SK-N-SH treated with all-trans-retinoic acid at 6 μM for 48 hours (cell line): ENCODE data around the gene KLHDC4.

ENCODE experiments used
- ATAC-seq: fragments of 200-7000 bp; cut with Tn5 transposase; 3 replicates; pipeline ENCODE4 v1.9.1; 2020; ENCODE audit warnings: mild to moderate bottlenecking, moderate library complexity
- ARNTL ChIP-seq: fragments of 450-650 bp; formaldehyde crosslinking; IDR thresholded peaks from 2 replicates; pipeline ENCODE4 v1.5.0; 2020; ENCODE audit warnings: low read depth, mild to moderate bottlenecking, moderate library complexity, borderline replicate concordance
- BACH2 ChIP-seq: fragments of 250-450 bp; sonication (Bioruptor Pico); IDR thresholded peaks from 2 replicates; pipeline ENCODE4 v1.9.0; 2021; ENCODE audit warnings: mild to moderate bottlenecking, borderline replicate concordance
- CREB5 ChIP-seq: fragments of 250-450 bp; sonication (Bioruptor Pico); IDR thresholded peaks from 2 replicates; pipeline ENCODE4 v1.5.1; 2020; ENCODE audit warnings: low read depth, mild to moderate bottlenecking, moderate library complexity
- CSDC2 ChIP-seq: fragments of 250-450 bp; sonication (Bioruptor Pico); IDR thresholded peaks from 2 replicates; pipeline ENCODE4 v1.5.0; 2020; ENCODE audit warnings: mild to moderate bottlenecking, moderate library complexity
- CSRNP3 ChIP-seq: fragments of 250-450 bp; sonication (Bioruptor Pico); IDR thresholded peaks from 2 replicates; pipeline ENCODE4 v1.5.1; 2021; ENCODE audit warnings: mild to moderate bottlenecking, moderate library complexity
- GLIS3 ChIP-seq: fragments of 250-450 bp; sonication (Bioruptor Pico); IDR thresholded peaks from 2 replicates; pipeline ENCODE4 v1.5.0; 2020; ENCODE audit warnings: mild to moderate bottlenecking, moderate library complexity
- ISL1 ChIP-seq: fragments of 250-450 bp; sonication (Bioruptor Pico); IDR thresholded peaks from 2 replicates; pipeline ENCODE4 v2.1.2; 2022; ENCODE audit warnings: mild to moderate bottlenecking, moderate library complexity
- PPARA ChIP-seq: fragments of 250-450 bp; sonication (Bioruptor Pico); IDR thresholded peaks from 2 replicates; pipeline ENCODE4 v1.5.0; 2020; ENCODE audit warnings: mild to moderate bottlenecking, borderline replicate concordance
- RARB ChIP-seq: fragments of 250-450 bp; sonication (Bioruptor Pico); IDR thresholded peaks from 2 replicates; pipeline ENCODE4 v1.8.0; 2021; ENCODE audit warnings: mild to moderate bottlenecking, moderate library complexity
- SNAI2 ChIP-seq: fragments of 250-450 bp; sonication (Bioruptor Pico); IDR thresholded peaks from 2 replicates; pipeline ENCODE4 v1.5.0; 2020; ENCODE audit warnings: mild to moderate bottlenecking, moderate library complexity
- TCF4 ChIP-seq: fragments of 250-450 bp; sonication (Bioruptor Pico); IDR thresholded peaks from 2 replicates; pipeline ENCODE4 v1.8.0; 2021; ENCODE audit warnings: mild to moderate bottlenecking, moderate library complexity, borderline replicate concordance
- TOX ChIP-seq: fragments of 250-450 bp; sonication (Bioruptor Pico); IDR thresholded peaks from 2 replicates; pipeline ENCODE4 v1.8.0; 2021; ENCODE audit warnings: mild to moderate bottlenecking, moderate library complexity, borderline replicate concordance
- ZC3H10 ChIP-seq: fragments of 250-450 bp; sonication (Bioruptor Pico); IDR thresholded peaks from 2 replicates; pipeline ENCODE4 v1.5.1; 2021; ENCODE audit warnings: mild to moderate bottlenecking, moderate library complexity
- ZFP3 ChIP-seq: fragments of 250-450 bp; sonication (Bioruptor Pico); IDR thresholded peaks from 2 replicates; pipeline ENCODE4 v1.5.0; 2020; ENCODE audit warnings: mild to moderate bottlenecking, moderate library complexity
- ZFP30 ChIP-seq: fragments of 450-650 bp; formaldehyde crosslinking; IDR thresholded peaks from 2 replicates; pipeline ENCODE4 v1.5.0; 2022; ENCODE audit warnings: mild to moderate bottlenecking, moderate library complexity
- ZNF565 ChIP-seq: fragments of 450-650 bp; formaldehyde crosslinking; conservative IDR thresholded peaks from 2 replicates; pipeline ENCODE4 v1.5.0; 2020; ENCODE audit warnings: low read depth, mild to moderate bottlenecking, moderate library complexity
- ZNF70 ChIP-seq: fragments of 450-650 bp; formaldehyde crosslinking; IDR thresholded peaks from 2 replicates; pipeline ENCODE4 v1.5.0; 2020; ENCODE audit warnings: mild to moderate bottlenecking, moderate library complexity
- ZNF8 ChIP-seq: fragments of 450-650 bp; formaldehyde crosslinking; IDR thresholded peaks from 2 replicates; pipeline ENCODE4 v1.5.0; 2020; ENCODE audit warnings: mild to moderate bottlenecking, moderate library complexity
- TF ChIP-seq, protein P1 (sequence below): fragments of 250-450 bp; sonication (Bioruptor Pico); IDR thresholded peaks from 2 replicates; pipeline ENCODE4 v1.8.0; 2021; ENCODE audit warnings: low read depth, mild to moderate bottlenecking, moderate library complexity, borderline replicate concordance
- TF ChIP-seq, protein P2 (sequence below): fragments of 250-450 bp; sonication (Bioruptor Pico); IDR thresholded peaks from 2 replicates; pipeline ENCODE4 v1.5.0; 2020; ENCODE audit warnings: mild to moderate bottlenecking, moderate library complexity

KLHDC4 gene

DNA sequence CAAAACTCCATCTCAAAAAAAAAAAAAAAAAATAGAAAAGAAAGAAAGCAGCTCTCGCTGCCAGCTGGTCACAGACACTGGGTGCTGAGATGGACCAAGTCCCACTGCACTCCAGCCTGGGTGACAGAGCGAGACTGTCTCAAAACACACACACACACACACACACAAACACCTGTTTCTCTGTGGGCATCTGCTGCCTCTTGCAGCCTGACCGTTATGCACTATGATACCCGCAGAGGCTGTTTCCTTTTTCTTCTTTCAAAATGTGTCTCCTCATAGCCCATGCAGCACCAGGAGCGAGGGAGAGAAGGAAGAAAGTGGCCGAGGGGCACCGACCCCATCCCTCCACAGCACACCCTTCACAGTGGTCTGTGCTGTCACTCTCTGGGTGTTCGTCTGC, 36.9 kb upstream of the KLHDC4 start (continued):
- TF ChIP-seq CSRNP3 (CRISPR knock-in tag): no peak
- TF ChIP-seq GLIS3 (CRISPR knock-in tag): no peak
- TF ChIP-seq, protein P1, sequence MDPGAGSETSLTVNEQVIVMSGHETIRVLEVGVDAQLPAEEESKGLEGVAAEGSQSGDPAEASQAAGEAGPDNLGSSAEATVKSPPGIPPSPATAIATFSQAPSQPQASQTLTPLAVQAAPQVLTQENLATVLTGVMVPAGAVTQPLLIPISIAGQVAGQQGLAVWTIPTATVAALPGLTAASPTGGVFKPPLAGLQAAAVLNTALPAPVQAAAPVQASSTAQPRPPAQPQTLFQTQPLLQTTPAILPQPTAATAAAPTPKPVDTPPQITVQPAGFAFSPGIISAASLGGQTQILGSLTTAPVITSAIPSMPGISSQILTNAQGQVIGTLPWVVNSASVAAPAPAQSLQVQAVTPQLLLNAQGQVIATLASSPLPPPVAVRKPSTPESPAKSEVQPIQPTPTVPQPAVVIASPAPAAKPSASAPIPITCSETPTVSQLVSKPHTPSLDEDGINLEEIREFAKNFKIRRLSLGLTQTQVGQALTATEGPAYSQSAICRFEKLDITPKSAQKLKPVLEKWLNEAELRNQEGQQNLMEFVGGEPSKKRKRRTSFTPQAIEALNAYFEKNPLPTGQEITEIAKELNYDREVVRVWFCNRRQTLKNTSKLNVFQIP (CRISPR knock-in tag): no peak
- TF ChIP-seq TCF4: no peak

DNA sequence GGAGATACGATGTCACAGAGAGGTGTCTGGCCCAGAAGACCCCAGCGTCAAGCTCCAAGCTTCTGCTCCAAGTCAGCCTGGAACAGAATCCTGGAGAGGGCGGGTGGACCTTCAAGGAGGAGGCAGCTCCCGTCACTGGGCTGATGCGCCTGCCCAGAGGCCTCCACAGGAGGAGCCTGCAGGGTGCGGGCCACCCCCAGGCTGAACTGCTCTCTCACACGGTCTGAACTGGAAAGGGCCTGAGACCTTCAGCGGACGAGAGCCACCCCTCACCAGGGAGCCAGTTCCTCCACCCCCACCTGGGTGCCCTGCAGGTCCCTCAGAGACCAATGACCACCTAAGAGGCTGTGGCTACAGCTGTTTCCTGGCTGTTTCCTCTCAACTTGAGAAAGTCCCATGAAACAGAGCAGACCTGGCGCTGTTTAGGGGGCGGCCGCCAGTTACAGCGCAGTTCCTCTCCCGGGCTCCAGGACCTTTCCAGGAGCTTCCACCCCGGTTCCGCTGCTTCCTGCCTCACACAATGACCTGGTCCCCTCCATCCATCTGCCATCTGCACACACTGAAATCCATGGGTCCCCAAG, 36.0 kb upstream of the KLHDC4 start:
- no peak for TF ChIP-seq ZFP3 (CRISPR knock-in tag)
- TF ChIP-seq, protein P2, sequence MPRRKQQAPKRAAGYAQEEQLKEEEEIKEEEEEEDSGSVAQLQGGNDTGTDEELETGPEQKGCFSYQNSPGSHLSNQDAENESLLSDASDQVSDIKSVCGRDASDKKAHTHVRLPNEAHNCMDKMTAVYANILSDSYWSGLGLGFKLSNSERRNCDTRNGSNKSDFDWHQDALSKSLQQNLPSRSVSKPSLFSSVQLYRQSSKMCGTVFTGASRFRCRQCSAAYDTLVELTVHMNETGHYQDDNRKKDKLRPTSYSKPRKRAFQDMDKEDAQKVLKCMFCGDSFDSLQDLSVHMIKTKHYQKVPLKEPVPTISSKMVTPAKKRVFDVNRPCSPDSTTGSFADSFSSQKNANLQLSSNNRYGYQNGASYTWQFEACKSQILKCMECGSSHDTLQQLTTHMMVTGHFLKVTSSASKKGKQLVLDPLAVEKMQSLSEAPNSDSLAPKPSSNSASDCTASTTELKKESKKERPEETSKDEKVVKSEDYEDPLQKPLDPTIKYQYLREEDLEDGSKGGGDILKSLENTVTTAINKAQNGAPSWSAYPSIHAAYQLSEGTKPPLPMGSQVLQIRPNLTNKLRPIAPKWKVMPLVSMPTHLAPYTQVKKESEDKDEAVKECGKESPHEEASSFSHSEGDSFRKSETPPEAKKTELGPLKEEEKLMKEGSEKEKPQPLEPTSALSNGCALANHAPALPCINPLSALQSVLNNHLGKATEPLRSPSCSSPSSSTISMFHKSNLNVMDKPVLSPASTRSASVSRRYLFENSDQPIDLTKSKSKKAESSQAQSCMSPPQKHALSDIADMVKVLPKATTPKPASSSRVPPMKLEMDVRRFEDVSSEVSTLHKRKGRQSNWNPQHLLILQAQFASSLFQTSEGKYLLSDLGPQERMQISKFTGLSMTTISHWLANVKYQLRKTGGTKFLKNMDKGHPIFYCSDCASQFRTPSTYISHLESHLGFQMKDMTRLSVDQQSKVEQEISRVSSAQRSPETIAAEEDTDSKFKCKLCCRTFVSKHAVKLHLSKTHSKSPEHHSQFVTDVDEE: no peak
- TF ChIP-seq ISL1 (CRISPR knock-in tag): no peak
- no peak for TF ChIP-seq RARB (CRISPR knock-in tag)
- no peak for ATAC-seq

DNA sequence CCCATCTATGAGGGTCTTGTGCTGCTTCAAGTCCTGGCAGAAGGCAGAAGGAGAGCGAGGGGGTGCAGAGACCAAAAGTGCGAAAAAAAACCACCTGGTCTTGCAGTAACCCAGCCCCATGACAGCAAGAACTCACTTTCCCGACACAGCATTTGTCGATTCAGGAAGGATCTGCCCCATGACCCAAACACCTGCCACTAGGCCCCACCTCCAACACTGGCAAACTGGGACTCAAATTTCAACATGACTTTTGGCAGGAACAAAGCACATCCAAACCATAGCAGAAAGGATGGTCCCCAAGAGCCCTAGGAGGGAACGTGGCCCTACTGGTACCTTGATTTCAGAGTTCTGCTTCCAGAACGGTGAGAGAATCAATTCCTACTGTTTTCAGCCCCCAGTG, 34.7 kb upstream of the KLHDC4 start:
- ATAC-seq: no peak
- TF ChIP-seq, protein P2: no peak
- no peak for TF ChIP-seq RARB (CRISPR knock-in tag)
- TF ChIP-seq ZNF565 (CRISPR knock-in tag): no peak
- TF ChIP-seq ZNF8 (CRISPR knock-in tag): no peak
- no peak for TF ChIP-seq ARNTL (CRISPR knock-in tag)
- TF ChIP-seq PPARA: no peak
- no peak for TF ChIP-seq ISL1 (CRISPR knock-in tag)
- no peak for TF ChIP-seq ZFP30 (CRISPR knock-in tag)
- no peak for TF ChIP-seq BACH2
- no peak for TF ChIP-seq CREB5 (CRISPR knock-in tag)
- TF ChIP-seq GLIS3 (CRISPR knock-in tag): no peak
- no peak for TF ChIP-seq SNAI2 (CRISPR knock-in tag)

DNA sequence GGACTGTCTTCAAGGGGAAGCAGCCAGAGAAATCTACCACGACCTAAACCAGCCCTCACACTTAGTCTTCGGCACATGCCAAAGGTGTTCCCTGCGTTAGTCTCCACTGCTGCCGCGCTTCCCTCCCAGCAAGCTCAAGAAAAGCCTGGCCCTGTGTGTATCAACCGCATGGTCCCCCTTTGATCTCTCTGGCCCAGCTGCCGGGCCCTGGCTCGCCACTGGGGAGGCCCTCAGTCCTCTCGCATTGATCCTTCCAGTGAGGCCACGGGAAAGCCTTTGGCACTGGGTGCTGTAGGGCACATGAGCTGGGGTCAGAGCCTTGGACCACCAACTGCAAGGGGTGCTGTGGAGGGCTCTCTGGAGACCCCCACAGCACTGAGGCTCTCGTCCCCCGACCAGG, 29.6 kb upstream of the KLHDC4 start:
- no peak for ATAC-seq
- no peak for TF ChIP-seq ZNF8 (CRISPR knock-in tag)
- TF ChIP-seq TOX (CRISPR knock-in tag): no peak
- TF ChIP-seq ZNF70 (CRISPR knock-in tag): no peak
- TF ChIP-seq ZC3H10 (CRISPR knock-in tag): no peak
- no peak for TF ChIP-seq GLIS3 (CRISPR knock-in tag)
- no peak for TF ChIP-seq TCF4
- TF ChIP-seq CSRNP3 (CRISPR knock-in tag): no peak
- no peak for TF ChIP-seq ZFP30 (CRISPR knock-in tag)
- no peak for TF ChIP-seq SNAI2 (CRISPR knock-in tag)
- no peak for TF ChIP-seq CSDC2
- TF ChIP-seq BACH2: no peak
- TF ChIP-seq RARB (CRISPR knock-in tag): no peak
- no peak for TF ChIP-seq ZFP3 (CRISPR knock-in tag)
- TF ChIP-seq, protein P1 (CRISPR knock-in tag): no peak
